HUES64 (cell line): ENCODE measurements around the gene NR2E1.

Experiments used
- H3K27ac ChIP-seq: 2 replicates; pipeline ENCODE4 v1.7.0; 2013; ENCODE audit warnings: low read depth, low read length, inconsistent platforms
- H3K27me3 ChIP-seq: 2 replicates; pipeline ENCODE4 v1.6.1; 2013; ENCODE audit warnings: mild to moderate bottlenecking, low read length; ENCODE audit not compliant: insufficient read depth
- H3K36me3 ChIP-seq: 2 replicates; pipeline ENCODE4 v1.6.1; 2013; ENCODE audit warnings: mild to moderate bottlenecking, low read length; ENCODE audit not compliant: insufficient read depth
- H3K4me1 ChIP-seq: 2 replicates; pipeline ENCODE4 v1.6.1; 2013; ENCODE audit warnings: mild to moderate bottlenecking, low read length, moderate library complexity; ENCODE audit not compliant: insufficient read depth
- H3K4me3 ChIP-seq: 2 replicates; pipeline ENCODE4 v1.5.1; 2013; ENCODE audit warnings: mild to moderate bottlenecking, low read length, moderate library complexity
- H3K9ac ChIP-seq: 2 replicates; pipeline ENCODE4 v1.6.1; 2013; ENCODE audit warnings: mild to moderate bottlenecking, low read depth, low read length
- H3K9me3 ChIP-seq: 2 replicates; pipeline ENCODE4 v1.6.1; 2013; ENCODE audit warnings: low read depth, low read length; ENCODE audit not compliant: insufficient read depth
- WGBS: fragments of 150-250, 120-280 bp; methylation state at CpG from one replicate; pipeline ENCODE4 v1.1.7; 2013; ENCODE audit warnings: missing lambda C conversion rate; 5-methylcytosine and 5-hydroxymethylcytosine counted together

NR2E1 gene

DNA sequence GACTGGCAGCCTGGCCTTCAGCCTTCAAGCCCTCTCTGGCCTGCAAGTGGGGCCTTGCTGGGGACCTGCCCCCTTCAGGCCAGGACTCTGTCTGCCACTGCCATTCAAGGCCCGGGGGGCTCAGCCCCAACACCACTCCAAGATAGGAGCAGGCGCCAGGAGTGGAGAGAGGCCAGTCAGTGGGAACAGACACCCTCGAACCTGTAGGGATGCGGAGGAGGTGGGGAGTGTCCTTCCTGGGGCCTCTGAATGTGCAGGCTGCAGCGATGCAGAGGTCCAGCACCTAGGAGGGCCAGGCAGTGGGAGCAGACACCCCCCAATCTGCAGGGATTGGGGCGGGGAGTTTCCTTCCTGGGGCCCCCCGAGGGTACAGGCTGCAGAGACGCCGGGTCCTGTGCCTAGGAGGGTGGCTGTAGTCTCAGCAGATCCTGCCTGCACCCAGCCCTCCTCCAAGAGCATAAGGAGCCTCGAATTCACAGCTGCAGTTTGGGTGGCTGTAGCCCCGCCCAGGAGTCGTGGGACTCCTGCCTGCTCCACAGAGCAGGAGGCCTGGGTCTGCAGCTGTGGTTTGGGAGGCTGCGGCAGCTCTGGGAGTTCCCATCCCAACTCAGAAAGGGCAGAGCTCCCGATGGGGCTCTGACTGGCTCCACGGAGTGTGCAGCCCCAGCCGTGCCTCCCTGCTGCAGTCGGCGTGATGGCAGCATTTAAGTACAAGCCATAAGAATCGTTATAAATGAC, 33.1 kb downstream of the NR2E1 start:
- Histone ChIP-seq H3K9ac (no peak overlapping the region), H3K27me3 (no peaks in the 10 kb centered on the region), H3K27ac (no peak overlapping the region), H3K36me3 (no peaks in the 10 kb centered on the region), H3K4me1 (peaks cover 5% of the 10 kb centered on the region; the same call in 1 of the 2 replicates), H3K9me3 (no peaks in the 10 kb centered on the region), H3K4me3 (no peak overlapping the region)
- 90% methylated on average over 18 of the region's 19 CpGs for WGBS

DNA sequence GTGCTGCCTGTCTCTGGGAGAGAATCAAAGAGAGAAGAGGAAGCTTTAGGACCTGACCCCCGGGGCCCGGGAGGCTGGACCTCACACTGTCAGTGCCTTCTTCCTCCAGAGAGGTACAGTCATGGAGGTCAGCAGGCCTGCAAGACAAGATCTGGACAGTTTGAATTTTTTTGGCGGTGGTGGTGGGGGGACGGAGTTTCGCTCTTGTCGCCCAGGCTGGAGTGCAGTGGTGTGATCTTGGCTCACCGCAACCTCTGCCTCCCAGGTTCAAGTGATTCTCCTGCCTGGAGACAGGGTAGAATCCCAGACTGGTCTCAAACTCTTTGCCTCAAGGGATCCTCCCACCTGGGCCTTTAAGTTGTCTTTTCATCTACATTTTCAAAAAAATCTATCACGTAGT, 34.4 kb downstream of the NR2E1 start:
- peaks cover 5% of the 10 kb centered on the region; the same call in 1 of the 2 replicates for H3K4me1 ChIP-seq
- WGBS, result 95% methylated on average over 7 of the region's 8 CpGs
- H3K9ac ChIP-seq, result no peak overlapping the region
- H3K27ac ChIP-seq, result no peak overlapping the region
- no peak overlapping the region for H3K4me3 ChIP-seq
- no peaks in the 10 kb centered on the region for H3K9me3 ChIP-seq
- no peaks in the 10 kb centered on the region for H3K36me3 ChIP-seq
- no peaks in the 10 kb centered on the region for H3K27me3 ChIP-seq

DNA sequence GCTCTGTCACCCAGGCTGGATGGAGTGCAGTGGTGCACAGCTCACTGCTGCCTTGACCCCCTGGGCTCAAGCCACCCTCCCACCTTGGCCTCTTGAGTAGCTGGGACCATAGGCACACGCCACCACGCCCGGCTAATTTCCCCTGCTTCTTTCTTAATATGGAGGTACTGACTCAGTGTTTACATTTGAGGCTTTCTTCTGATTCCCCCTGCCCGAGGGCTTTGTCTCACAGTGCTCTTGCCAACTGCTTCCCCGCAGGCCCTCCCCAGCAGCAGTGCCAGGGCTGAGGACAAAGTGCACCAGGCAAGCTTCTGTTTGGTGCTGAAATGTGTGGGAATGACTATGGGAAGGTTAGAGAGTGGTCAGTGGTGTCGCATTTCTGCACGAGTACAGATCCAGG, 34.8 kb downstream of the NR2E1 start:
- H3K4me3 ChIP-seq, result no peak overlapping the region
- 85% methylated on average over 5 of the region's 7 CpGs for WGBS

DNA sequence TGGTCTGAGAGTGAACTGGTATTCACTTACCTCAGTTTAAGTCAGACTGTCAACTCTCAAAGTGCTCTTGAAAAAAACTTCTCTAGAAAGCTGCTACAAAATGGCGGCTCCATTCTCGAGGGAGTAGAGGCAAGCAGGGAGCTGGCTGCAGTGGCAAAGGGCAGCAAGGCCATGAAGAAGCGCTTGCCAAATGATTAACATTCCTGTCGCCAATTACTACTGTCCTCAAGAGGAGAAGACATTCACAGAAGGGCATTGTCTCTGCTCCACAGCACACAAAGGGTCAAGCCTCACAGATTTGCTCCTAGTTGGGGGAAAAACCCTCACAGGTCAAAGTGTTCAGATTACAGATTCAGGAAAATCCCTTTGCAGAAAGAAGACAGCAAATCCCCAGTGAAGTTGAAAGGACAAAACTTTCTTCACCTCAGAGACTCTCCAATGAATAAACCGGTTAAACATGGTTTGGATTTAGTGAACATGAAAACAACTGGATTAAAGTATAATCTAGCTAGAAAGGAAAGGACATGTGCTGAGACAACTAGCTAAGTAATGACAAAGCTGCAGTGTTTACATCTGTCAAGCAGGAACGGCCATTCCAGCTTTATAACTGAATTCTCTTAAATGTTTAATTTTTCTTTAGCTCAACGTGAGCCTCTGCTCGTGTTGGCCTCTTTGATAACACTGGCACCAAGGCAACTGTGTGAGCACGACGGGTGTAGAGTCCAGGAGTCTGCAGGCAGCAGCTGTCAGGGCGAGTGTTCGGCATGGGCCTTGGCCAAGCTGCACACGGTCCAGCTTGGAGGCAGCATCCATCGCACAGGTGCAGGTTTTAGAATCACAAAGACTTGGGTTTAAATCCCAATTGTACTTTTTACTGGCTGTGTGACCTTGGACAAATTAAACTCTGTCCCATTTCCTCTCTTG, 37.6 kb downstream of the NR2E1 start:
- H3K4me1 ChIP-seq, result peaks cover 5% of the 10 kb centered on the region; the same call in 1 of the 2 replicates
- no peak overlapping the region for H3K27ac ChIP-seq
- no peaks in the 10 kb centered on the region for H3K27me3 ChIP-seq
- no peak overlapping the region for H3K9ac ChIP-seq
- H3K4me3 ChIP-seq, result no peak overlapping the region
- WGBS, result 86% methylated on average over 14 of the region's 14 CpGs
- H3K36me3 ChIP-seq, result no peaks in the 10 kb centered on the region
- H3K9me3 ChIP-seq, result no peaks in the 10 kb centered on the region

More for the DNA sequence above, 34.8 kb downstream of the NR2E1 start:
- H3K9ac ChIP-seq, result no peak overlapping the region
- H3K27ac ChIP-seq, result no peak overlapping the region
- no peaks in the 10 kb centered on the region for H3K36me3 ChIP-seq
- peaks cover 5% of the 10 kb centered on the region; the same call in 1 of the 2 replicates for H3K4me1 ChIP-seq
- no peaks in the 10 kb centered on the region for H3K27me3 ChIP-seq
- no peaks in the 10 kb centered on the region for H3K9me3 ChIP-seq

DNA sequence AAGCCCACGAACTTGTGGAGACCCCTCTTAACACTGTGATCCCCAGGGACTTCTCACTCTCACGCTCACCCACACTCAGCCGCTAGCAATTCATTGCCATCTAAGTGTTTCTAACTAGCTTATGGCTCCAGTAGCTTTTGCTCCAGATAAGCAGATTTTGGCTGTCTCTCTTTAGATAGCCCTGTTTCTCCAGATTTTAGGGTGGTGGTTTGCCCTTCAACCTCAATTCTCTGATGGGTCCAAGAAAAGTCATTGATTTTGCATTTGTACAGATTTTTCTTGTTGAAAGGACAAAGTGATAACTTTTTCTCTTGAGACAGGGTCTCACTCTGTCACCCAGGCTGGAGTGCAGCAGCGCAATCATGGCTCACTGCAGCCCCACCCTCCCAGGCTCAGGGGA, 41.2 kb downstream of the NR2E1 start:
- WGBS, result 92% methylated on average over 4 of the region's 4 CpGs
- Histone ChIP-seq H3K9ac (no peak overlapping the region), H3K27me3 (no peaks in the 10 kb centered on the region), H3K9me3 (no peaks in the 10 kb centered on the region), H3K27ac (no peak overlapping the region), H3K4me1 (peaks cover 5% of the 10 kb centered on the region; the same call in 1 of the 2 replicates), H3K36me3 (peaks cover 4% of the 10 kb centered on the region; the same call in 1 of the 2 replicates), H3K4me3 (no peak overlapping the region)

DNA sequence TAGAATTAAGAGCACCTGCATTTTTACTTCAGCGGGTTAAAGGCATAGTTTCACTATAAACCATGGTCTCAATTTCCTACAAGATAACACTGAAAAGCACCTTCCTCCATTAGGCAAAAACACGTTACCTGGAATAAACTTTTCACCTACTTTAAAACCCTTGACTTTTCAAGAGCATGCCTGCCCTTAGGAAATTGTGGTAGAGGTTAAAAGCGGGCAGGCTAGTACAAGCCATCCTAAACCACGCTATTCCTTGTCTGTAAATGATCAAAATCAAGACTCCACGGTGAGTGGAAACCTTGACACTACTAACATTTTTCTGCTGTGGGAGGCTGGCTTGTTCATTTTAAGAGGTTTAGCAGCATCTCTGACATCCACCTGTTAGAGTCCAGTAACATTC, 43.9 kb downstream of the NR2E1 start:
- Histone ChIP-seq H3K27me3 (no peaks in the 10 kb centered on the region), H3K9ac (no peak overlapping the region), H3K4me1 (no peaks in the 10 kb centered on the region), H3K4me3 (no peak overlapping the region), H3K27ac (no peak overlapping the region), H3K36me3 (peaks cover 4% of the 10 kb centered on the region; the same call in 1 of the 2 replicates), H3K9me3 (no peaks in the 10 kb centered on the region)
- 86% methylated on average over 5 of the region's 5 CpGs for WGBS

DNA sequence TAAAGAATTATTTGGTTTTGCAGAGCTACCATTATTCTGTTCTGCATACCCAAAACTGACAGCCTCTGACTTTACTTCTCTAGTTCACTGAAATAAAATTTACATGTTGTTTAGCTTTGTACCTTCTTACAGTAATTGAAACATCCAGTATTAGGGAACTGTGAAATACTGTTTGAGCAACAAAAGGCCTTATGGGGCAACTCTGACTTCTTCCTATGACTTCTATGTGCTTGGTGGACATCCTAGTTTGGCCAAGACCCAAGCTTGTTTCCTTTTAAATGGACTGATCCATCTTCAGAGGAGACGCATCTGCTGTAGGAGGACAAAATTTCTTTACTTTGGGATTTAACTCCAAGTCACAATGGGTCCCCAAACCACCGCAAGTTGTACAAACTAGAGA, 44.7 kb downstream of the NR2E1 start:
- WGBS, result 91% methylated on average over 2 of the region's 2 CpGs
- H3K27ac ChIP-seq, result no peak overlapping the region

DNA sequence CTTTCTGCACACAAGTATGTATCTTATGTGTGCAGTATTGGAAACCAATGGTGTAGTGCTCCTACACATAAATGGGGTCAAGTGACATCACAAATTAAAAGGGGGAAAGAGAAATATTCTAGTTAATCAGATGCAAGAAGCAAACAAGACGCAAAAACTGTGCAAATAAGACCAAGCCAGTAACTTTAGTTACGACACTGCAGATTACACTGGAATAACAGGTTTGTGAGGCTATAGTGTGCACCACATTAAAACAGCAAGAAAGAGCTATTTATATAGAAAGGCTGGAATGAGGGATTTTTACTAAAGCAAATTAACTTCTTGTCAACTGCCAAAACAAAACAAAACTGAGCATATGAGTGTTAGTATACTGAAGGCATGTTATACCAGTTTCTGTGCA, 45.8 kb downstream of the NR2E1 start:
- WGBS, result 96% methylated on average over 2 of the region's 2 CpGs
- H3K9me3 ChIP-seq, result no peaks in the 10 kb centered on the region
- H3K4me1 ChIP-seq, result no peaks in the 10 kb centered on the region
- H3K27ac ChIP-seq, result no peak overlapping the region
- H3K27me3 ChIP-seq, result no peaks in the 10 kb centered on the region
- H3K36me3 ChIP-seq, result peaks cover 4% of the 10 kb centered on the region; the same call in 1 of the 2 replicates
- no peak overlapping the region for H3K4me3 ChIP-seq
- H3K9ac ChIP-seq, result no peak overlapping the region

More for the DNA sequence above, 44.7 kb downstream of the NR2E1 start:
- no peak overlapping the region for H3K4me3 ChIP-seq
- H3K9me3 ChIP-seq, result no peaks in the 10 kb centered on the region
- H3K27me3 ChIP-seq, result no peaks in the 10 kb centered on the region
- H3K9ac ChIP-seq, result no peak overlapping the region
- no peaks in the 10 kb centered on the region for H3K4me1 ChIP-seq
- H3K36me3 ChIP-seq, result peaks cover 4% of the 10 kb centered on the region; the same call in 1 of the 2 replicates

DNA sequence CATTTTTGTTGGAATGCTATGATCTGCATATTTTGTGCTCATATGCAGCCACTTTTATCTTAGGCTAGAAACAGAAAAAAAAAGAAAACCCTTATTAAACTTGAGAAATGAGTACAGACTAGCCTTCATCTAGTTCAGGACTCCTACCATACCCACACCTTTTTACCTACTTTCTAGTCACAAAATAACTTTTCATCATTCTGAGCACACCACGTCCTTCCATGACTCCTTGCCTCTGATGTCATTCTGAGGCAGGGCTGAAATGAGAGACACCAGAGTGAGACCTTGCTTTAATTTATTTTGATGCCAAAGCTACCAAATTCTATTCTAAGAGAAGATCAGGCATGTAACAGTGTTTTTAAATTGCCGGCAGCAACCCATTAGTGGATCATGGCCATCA, 56.2 kb downstream of the NR2E1 start:
- 90% methylated on average over 2 of the region's 2 CpGs for WGBS
- no peak overlapping the region for H3K9ac ChIP-seq
- H3K36me3 ChIP-seq, result peaks cover 37% of the 10 kb centered on the region
- H3K4me1 ChIP-seq, result peaks cover 8% of the 10 kb centered on the region
- no peaks in the 10 kb centered on the region for H3K27me3 ChIP-seq
- no peaks in the 10 kb centered on the region for H3K9me3 ChIP-seq
- H3K4me3 ChIP-seq, result no peak overlapping the region
- H3K27ac ChIP-seq, result no peak overlapping the region

DNA sequence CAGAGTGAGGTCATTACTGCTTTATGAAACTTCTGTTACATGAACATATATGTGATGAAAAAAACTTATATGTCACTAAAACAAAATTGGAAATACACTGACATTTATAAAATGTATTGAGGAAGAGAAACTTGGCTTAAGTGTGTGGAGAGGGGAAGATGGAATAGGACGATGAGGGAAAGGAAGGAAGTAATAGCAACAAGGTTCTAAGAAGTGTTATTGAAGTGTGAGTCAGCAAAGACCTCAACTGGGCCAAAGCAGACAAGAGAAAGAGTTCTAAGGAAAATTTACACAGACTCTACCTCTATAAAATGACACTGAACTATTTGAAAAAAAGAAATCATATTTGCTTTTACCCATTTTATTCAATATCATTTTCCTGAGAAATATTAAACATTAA, 56.7 kb downstream of the NR2E1 start:
- H3K27ac ChIP-seq, result no peak overlapping the region
- no peak overlapping the region for H3K4me3 ChIP-seq
- H3K9ac ChIP-seq, result no peak overlapping the region
- 97% methylated on average over 1 of the region's 1 CpG for WGBS
- no peaks in the 10 kb centered on the region for H3K9me3 ChIP-seq
- H3K4me1 ChIP-seq, result peaks cover 12% of the 10 kb centered on the region
- H3K27me3 ChIP-seq, result no peaks in the 10 kb centered on the region
- peaks cover 34% of the 10 kb centered on the region for H3K36me3 ChIP-seq

DNA sequence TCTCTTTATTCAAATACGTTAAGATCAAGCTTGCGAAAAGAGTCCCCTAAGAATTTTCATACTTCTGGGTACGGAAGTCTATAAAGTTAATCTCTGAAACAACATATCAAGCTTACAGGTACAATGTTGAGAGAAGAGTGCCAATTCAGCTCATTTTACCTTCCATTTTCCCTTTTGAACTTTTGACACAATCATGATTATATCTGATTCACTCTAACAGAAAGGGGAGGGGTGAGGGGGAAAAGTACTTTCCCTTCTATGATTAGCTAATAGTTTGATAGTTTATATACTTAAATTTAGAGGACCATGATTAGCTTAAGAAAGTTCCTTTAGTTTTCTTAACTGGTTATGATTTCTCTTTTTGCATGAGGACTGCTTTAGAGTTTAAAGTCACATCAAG, 61.5 kb downstream of the NR2E1 start:
- 72% methylated on average over 3 of the region's 3 CpGs for WGBS
- no peak overlapping the region for H3K4me3 ChIP-seq
- no peak overlapping the region for H3K9ac ChIP-seq
- peaks cover 5% of the 10 kb centered on the region; the same call in 1 of the 2 replicates for H3K36me3 ChIP-seq
- no peaks in the 10 kb centered on the region for H3K27me3 ChIP-seq
- no peaks in the 10 kb centered on the region for H3K9me3 ChIP-seq
- no peak overlapping the region for H3K27ac ChIP-seq
- H3K4me1 ChIP-seq, result peaks cover 18% of the 10 kb centered on the region
